ENCODE data around the gene MTMR12. TPM values are rescaled to one million over a fixed set of nuclear protein-coding genes. Genes with fewer than 3 reads are reported as not detected.

MTMR12 gene
- total and polyA plus RNA-seq, 2 of the 13 experiments (the other 11 are each of a cell fraction or from before 2014, with no cell fraction given) = 23.4 to 36.6 TPM

GRCh38 chr5:32312595-32313332 lies at the start of gene MTMR12 (continued):
- TF ChIP-seq, protein P1, sequence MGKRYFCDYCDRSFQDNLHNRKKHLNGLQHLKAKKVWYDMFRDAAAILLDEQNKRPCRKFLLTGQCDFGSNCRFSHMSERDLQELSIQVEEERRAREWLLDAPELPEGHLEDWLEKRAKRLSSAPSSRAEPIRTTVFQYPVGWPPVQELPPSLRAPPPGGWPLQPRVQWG (CRISPR knock-in tag; IDR thresholded peaks at IDR 0.05; ENCODE audit: borderline replicate concordance, low read depth) = no peak
- TF ChIP-seq, protein P2, sequence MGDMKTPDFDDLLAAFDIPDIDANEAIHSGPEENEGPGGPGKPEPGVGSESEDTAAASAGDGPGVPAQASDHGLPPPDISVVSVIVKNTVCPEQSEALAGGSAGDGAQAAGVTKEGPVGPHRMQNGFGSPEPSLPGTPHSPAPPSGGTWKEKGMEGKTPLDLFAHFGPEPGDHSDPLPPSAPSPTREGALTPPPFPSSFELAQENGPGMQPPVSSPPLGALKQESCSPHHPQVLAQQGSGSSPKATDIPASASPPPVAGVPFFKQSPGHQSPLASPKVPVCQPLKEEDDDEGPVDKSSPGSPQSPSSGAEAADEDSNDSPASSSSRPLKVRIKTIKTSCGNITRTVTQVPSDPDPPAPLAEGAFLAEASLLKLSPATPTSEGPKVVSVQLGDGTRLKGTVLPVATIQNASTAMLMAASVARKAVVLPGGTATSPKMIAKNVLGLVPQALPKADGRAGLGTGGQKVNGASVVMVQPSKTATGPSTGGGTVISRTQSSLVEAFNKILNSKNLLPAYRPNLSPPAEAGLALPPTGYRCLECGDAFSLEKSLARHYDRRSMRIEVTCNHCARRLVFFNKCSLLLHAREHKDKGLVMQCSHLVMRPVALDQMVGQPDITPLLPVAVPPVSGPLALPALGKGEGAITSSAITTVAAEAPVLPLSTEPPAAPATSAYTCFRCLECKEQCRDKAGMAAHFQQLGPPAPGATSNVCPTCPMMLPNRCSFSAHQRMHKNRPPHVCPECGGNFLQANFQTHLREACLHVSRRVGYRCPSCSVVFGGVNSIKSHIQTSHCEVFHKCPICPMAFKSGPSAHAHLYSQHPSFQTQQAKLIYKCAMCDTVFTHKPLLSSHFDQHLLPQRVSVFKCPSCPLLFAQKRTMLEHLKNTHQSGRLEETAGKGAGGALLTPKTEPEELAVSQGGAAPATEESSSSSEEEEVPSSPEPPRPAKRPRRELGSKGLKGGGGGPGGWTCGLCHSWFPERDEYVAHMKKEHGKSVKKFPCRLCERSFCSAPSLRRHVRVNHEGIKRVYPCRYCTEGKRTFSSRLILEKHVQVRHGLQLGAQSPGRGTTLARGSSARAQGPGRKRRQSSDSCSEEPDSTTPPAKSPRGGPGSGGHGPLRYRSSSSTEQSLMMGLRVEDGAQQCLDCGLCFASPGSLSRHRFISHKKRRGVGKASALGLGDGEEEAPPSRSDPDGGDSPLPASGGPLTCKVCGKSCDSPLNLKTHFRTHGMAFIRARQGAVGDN (CRISPR knock-in tag; IDR thresholded peaks at IDR 0.05) = peak; percentile 66
- TF ChIP-seq ZNF749 (CRISPR knock-in tag; IDR thresholded peaks at IDR 0.05; ENCODE audit: borderline replicate concordance) = 0 out of 2 replicates have a peak, but pooled peaks have one; percentile 4
- TF ChIP-seq, protein P3, sequence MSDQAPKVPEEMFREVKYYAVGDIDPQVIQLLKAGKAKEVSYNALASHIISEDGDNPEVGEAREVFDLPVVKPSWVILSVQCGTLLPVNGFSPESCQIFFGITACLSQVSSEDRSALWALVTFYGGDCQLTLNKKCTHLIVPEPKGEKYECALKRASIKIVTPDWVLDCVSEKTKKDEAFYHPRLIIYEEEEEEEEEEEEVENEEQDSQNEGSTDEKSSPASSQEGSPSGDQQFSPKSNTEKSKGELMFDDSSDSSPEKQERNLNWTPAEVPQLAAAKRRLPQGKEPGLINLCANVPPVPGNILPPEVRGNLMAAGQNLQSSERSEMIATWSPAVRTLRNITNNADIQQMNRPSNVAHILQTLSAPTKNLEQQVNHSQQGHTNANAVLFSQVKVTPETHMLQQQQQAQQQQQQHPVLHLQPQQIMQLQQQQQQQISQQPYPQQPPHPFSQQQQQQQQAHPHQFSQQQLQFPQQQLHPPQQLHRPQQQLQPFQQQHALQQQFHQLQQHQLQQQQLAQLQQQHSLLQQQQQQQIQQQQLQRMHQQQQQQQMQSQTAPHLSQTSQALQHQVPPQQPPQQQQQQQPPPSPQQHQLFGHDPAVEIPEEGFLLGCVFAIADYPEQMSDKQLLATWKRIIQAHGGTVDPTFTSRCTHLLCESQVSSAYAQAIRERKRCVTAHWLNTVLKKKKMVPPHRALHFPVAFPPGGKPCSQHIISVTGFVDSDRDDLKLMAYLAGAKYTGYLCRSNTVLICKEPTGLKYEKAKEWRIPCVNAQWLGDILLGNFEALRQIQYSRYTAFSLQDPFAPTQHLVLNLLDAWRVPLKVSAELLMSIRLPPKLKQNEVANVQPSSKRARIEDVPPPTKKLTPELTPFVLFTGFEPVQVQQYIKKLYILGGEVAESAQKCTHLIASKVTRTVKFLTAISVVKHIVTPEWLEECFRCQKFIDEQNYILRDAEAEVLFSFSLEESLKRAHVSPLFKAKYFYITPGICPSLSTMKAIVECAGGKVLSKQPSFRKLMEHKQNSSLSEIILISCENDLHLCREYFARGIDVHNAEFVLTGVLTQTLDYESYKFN (CRISPR knock-in tag; conservative IDR thresholded peaks at IDR 0.05) = 0 out of 2 replicates have a peak, but pooled peaks have one; percentile 22
- TF ChIP-seq, protein P4, sequence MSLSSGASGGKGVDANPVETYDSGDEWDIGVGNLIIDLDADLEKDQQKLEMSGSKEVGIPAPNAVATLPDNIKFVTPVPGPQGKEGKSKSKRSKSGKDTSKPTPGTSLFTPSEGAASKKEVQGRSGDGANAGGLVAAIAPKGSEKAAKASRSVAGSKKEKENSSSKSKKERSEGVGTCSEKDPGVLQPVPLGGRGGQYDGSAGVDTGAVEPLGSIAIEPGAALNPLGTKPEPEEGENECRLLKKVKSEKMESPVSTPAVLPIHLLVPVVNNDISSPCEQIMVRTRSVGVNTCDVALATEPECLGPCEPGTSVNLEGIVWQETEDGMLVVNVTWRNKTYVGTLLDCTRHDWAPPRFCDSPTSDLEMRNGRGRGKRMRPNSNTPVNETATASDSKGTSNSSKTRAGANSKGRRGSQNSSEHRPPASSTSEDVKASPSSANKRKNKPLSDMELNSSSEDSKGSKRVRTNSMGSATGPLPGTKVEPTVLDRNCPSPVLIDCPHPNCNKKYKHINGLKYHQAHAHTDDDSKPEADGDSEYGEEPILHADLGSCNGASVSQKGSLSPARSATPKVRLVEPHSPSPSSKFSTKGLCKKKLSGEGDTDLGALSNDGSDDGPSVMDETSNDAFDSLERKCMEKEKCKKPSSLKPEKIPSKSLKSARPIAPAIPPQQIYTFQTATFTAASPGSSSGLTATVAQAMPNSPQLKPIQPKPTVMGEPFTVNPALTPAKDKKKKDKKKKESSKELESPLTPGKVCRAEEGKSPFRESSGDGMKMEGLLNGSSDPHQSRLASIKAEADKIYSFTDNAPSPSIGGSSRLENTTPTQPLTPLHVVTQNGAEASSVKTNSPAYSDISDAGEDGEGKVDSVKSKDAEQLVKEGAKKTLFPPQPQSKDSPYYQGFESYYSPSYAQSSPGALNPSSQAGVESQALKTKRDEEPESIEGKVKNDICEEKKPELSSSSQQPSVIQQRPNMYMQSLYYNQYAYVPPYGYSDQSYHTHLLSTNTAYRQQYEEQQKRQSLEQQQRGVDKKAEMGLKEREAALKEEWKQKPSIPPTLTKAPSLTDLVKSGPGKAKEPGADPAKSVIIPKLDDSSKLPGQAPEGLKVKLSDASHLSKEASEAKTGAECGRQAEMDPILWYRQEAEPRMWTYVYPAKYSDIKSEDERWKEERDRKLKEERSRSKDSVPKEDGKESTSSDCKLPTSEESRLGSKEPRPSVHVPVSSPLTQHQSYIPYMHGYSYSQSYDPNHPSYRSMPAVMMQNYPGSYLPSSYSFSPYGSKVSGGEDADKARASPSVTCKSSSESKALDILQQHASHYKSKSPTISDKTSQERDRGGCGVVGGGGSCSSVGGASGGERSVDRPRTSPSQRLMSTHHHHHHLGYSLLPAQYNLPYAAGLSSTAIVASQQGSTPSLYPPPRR (CRISPR knock-in tag; IDR thresholded peaks at IDR 0.05; ENCODE audit: borderline replicate concordance) = 0 out of 2 replicates have a peak, but pooled peaks have one; percentile 17
- TF ChIP-seq ZFP37 (CRISPR knock-in tag; IDR thresholded peaks at IDR 0.05; ENCODE audit: borderline replicate concordance) = no peak
- TF ChIP-seq, protein P5, sequence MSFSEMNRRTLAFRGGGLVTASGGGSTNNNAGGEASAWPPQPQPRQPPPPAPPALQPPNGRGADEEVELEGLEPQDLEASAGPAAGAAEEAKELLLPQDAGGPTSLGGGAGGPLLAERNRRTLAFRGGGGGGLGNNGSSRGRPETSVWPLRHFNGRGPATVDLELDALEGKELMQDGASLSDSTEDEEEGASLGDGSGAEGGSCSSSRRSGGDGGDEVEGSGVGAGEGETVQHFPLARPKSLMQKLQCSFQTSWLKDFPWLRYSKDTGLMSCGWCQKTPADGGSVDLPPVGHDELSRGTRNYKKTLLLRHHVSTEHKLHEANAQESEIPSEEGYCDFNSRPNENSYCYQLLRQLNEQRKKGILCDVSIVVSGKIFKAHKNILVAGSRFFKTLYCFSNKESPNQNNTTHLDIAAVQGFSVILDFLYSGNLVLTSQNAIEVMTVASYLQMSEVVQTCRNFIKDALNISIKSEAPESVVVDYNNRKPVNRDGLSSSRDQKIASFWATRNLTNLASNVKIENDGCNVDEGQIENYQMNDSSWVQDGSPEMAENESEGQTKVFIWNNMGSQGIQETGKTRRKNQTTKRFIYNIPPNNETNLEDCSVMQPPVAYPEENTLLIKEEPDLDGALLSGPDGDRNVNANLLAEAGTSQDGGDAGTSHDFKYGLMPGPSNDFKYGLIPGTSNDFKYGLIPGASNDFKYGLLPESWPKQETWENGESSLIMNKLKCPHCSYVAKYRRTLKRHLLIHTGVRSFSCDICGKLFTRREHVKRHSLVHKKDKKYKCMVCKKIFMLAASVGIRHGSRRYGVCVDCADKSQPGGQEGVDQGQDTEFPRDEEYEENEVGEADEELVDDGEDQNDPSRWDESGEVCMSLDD (CRISPR knock-in tag; IDR thresholded peaks at IDR 0.05; ENCODE audit: borderline replicate concordance) = 0 out of 2 replicates have a peak, but pooled peaks have one; percentile 5
- no peak for TF ChIP-seq ZNF274 (CRISPR knock-in tag; IDR thresholded peaks at IDR 0.05)
- peak; percentile 42; the same call in 1 of the 2 replicates for TF ChIP-seq ZNF333 (CRISPR knock-in tag; IDR thresholded peaks at IDR 0.05; ENCODE audit: borderline replicate concordance)
- TF ChIP-seq RBFOX2 (IDR thresholded peaks at IDR 0.05; ENCODE audit: low read depth, low read length) = peak; percentile 89

Measured in HepG2 (cell line).